Lower lobe of right lung (tissue), 2 donors: Measurements from ENCODE around the gene MYH13. TPM values are rescaled to one million over a fixed set of nuclear protein-coding genes. Genes with fewer than 3 reads are reported as not detected.
A peak's percentile ranks its signal among the peaks of the same experiment; 100 is the strongest.

ENCODE experiments used
- ATAC-seq, 2 donors: fragments of 200-7000 bp; cut with Tn5 transposase; one replicate each; pipeline ENCODE4 v1.9.1; 2020 to 2022; ENCODE audit warnings: mild to moderate bottlenecking in 2 of 2, moderate library complexity in 2 of 2
- DNase-seq: peaks from one replicate; pipeline ENCODE4 v3.0.0-alpha.2; 2020
- H3K27ac ChIP-seq: fragments of 200-600 bp; one replicate; pipeline ENCODE4 v1.8.0; 2022
- H3K27me3 ChIP-seq: fragments of 200-600 bp; one replicate; pipeline ENCODE4 v1.8.0; 2022; ENCODE audit warnings: low read depth
- H3K36me3 ChIP-seq: fragments of 200-600 bp; one replicate; pipeline ENCODE4 v1.8.0; 2022; ENCODE audit warnings: mild to moderate bottlenecking
- H3K4me1 ChIP-seq: fragments of 200-600 bp; one replicate; pipeline ENCODE4 v1.8.0; 2022
- H3K4me3 ChIP-seq: fragments of 200-600 bp; one replicate; pipeline ENCODE4 v1.8.0; 2022; ENCODE audit warnings: mild to moderate bottlenecking
- H3K9me3 ChIP-seq: fragments of 200-600 bp; one replicate; pipeline ENCODE4 v1.8.0; 2022
- intact Hi-C: fragments of 100-400 bp; cut with DNase I; formaldehyde crosslinking; loops from one replicate; pipeline ENCODE4 v1.11.0; 2022
- total RNA-seq: library from RNA; stranded (reverse); fragmentation: NEBNext Ultra II Directional; extraction: Animal tissue kit (Norgen Biotek cat#: 25700); gene quantifications from one replicate; pipeline ENCODE4 v1.2.1, GENCODE V29; 2021
- TF ChIP-seq, protein P1 (sequence below): fragments of 200-600 bp; IDR thresholded peaks from one replicate; pipeline ENCODE4 v1.8.0; 2022; ENCODE audit warnings: antibody characterized with exemption, mild to moderate bottlenecking
- donor health status: DM: no; HTN: yes; CAD: no; lungs with severe emphysema.

The MYH13 gene
- total RNA-seq, 1 donor from 2014 or later, result not detected

GRCh38 chr17:10392880-10393279 is 20.1 kb upstream of the MYH13 start:
- no peaks in the 10 kb centered on the region for H3K4me1 ChIP-seq
- no peak overlapping the region for H3K27ac ChIP-seq
- no peaks in the 10 kb centered on the region for H3K9me3 ChIP-seq
- ATAC-seq (no peak), DNase-seq (no peak)
- peaks cover 10% of the 10 kb centered on the region for H3K27me3 ChIP-seq
- H3K4me3 ChIP-seq, result no peak overlapping the region
- intact Hi-C loops, result no loop called here
- H3K36me3 ChIP-seq, result no peaks in the 10 kb centered on the region
- TF ChIP-seq, protein P1, sequence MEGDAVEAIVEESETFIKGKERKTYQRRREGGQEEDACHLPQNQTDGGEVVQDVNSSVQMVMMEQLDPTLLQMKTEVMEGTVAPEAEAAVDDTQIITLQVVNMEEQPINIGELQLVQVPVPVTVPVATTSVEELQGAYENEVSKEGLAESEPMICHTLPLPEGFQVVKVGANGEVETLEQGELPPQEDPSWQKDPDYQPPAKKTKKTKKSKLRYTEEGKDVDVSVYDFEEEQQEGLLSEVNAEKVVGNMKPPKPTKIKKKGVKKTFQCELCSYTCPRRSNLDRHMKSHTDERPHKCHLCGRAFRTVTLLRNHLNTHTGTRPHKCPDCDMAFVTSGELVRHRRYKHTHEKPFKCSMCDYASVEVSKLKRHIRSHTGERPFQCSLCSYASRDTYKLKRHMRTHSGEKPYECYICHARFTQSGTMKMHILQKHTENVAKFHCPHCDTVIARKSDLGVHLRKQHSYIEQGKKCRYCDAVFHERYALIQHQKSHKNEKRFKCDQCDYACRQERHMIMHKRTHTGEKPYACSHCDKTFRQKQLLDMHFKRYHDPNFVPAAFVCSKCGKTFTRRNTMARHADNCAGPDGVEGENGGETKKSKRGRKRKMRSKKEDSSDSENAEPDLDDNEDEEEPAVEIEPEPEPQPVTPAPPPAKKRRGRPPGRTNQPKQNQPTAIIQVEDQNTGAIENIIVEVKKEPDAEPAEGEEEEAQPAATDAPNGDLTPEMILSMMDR, result no peak

DNA sequence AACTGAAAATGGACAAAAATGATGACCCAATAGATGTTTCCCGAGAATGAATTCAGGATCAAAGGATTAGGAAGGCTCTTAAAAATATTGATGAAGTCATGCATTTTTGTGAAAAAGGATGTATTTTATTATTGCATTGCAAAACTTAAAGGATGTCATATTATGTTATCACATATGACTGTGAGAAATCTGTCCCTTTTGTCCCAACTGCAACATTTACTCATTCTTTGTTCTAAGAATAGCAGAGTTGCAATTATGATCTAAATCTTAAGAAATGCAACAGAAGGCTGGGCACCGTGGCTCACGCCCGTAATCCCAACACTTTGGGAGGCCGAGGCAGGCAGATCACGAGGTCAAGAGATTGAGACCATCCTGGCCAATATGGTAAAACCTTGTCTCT is 13.1 kb upstream of the MYH13 start:
- no peaks in the 10 kb centered on the region for H3K9me3 ChIP-seq
- DNase-seq (no peak), ATAC-seq (no peak)
- H3K4me3 ChIP-seq, result no peak overlapping the region
- peaks cover 13% of the 10 kb centered on the region for H3K27me3 ChIP-seq
- TF ChIP-seq, protein P1, result no peak
- H3K4me1 ChIP-seq, result no peaks in the 10 kb centered on the region
- H3K36me3 ChIP-seq, result no peaks in the 10 kb centered on the region
- H3K27ac ChIP-seq, result no peak overlapping the region
- intact Hi-C loops, result no loop called here

DNA sequence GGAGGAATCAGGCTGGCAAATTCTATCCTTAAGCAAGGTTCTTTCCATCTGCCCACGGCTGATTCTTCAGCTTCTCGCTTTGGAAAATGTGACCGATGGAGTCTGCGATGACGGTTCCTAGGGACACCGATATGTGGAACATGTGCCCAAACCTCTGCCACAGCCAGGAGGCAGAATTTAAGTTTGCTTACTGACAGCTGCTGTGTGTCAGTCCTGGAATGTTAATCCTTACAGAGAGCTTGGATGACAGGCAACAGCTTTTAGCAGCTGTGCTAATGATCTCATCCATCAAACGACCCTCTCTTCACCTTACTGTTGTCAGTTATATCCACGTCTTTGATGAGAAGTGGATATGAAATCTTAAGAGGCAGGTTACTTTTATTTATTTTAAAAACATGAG is 11.4 kb upstream of the MYH13 start:
- Histone ChIP-seq H3K4me1 (no peaks in the 10 kb centered on the region), H3K27me3 (peaks cover 4% of the 10 kb centered on the region), H3K9me3 (no peaks in the 10 kb centered on the region), H3K27ac (no peak overlapping the region), H3K4me3 (no peak overlapping the region), H3K36me3 (no peaks in the 10 kb centered on the region)
- intact Hi-C loops, result no loop called here
- ATAC-seq (peak in 1 of 2 donors; percentile 16), DNase-seq (no peak)
- TF ChIP-seq, protein P1, result no peak

- Histone ChIP-seq H3K9me3 (no peaks in the 10 kb centered on the region), H3K4me1 (no peaks in the 10 kb centered on the region), H3K27ac (no peak overlapping the region), H3K36me3 (no peaks in the 10 kb centered on the region), H3K27me3 (no peaks in the 10 kb centered on the region), H3K4me3 (no peak overlapping the region)
- ATAC-seq (peak in 1 of 2 donors; percentile 26), DNase-seq (no peak)
- intact Hi-C loops, result no loop called here
- TF ChIP-seq, protein P1, result no peak
These were observed 8.0 kb upstream of the MYH13 start for GRCh38 chr17:10380631-10381408.

- Histone ChIP-seq H3K36me3 (no peaks in the 10 kb centered on the region), H3K9me3 (no peaks in the 10 kb centered on the region), H3K27ac (no peak overlapping the region), H3K27me3 (no peaks in the 10 kb centered on the region), H3K4me1 (no peaks in the 10 kb centered on the region), H3K4me3 (no peak overlapping the region)
- DNase-seq (no peak), ATAC-seq (no peak)
- TF ChIP-seq, protein P1, result no peak
- intact Hi-C loops, result no loop called here
These were observed 2.7 kb downstream of the MYH13 start for GRCh38 chr17:10370016-10370608.
